GM15510 (cell line): ENCODE results near the gene PRDM11.

Experiments used
- POLR2A ChIP-seq: IDR thresholded peaks from 3 replicates; pipeline ENCODE4 v1.6.1; 2011; ENCODE audit warnings: borderline replicate concordance; ENCODE audit not compliant: insufficient read length; ENCODE audit errors: extremely low read depth

PRDM11 gene

GRCh38 chr11:45184640-45185039 is 38.2 kb downstream of the PRDM11 start:
- TF ChIP-seq POLR2A: no peak

- TF ChIP-seq POLR2A: no peak
These were observed 38.8 kb downstream of the PRDM11 start for GRCh38 chr11:45185228-45185729.

- no peak for TF ChIP-seq POLR2A
These were observed 40.9 kb downstream of the PRDM11 start for GRCh38 chr11:45187375-45187774.

- no peak for TF ChIP-seq POLR2A
These were observed 41.7 kb downstream of the PRDM11 start for GRCh38 chr11:45188127-45188526.

- TF ChIP-seq POLR2A: no peak
These were observed 42.8 kb downstream of the PRDM11 start for GRCh38 chr11:45189230-45189629.

- no peak for TF ChIP-seq POLR2A
These were observed 47.3 kb downstream of the PRDM11 start for GRCh38 chr11:45193695-45194094.

GRCh38 chr11:45204761-45205160 is 58.3 kb downstream of the PRDM11 start:
- no peak for TF ChIP-seq POLR2A

GRCh38 chr11:45205978-45206377 is 59.5 kb downstream of the PRDM11 start:
- TF ChIP-seq POLR2A: no peak

GRCh38 chr11:45208135-45208534 is 61.7 kb downstream of the PRDM11 start:
- no peak for TF ChIP-seq POLR2A

GRCh38 chr11:45209000-45209879 is 62.8 kb downstream of the PRDM11 start:
- TF ChIP-seq POLR2A: no peak

GRCh38 chr11:45209891-45210699 is 63.7 kb downstream of the PRDM11 start:
- no peak for TF ChIP-seq POLR2A

- no peak for TF ChIP-seq POLR2A
These were observed 64.4 kb downstream of the PRDM11 start for GRCh38 chr11:45210846-45211245.

- no peak for TF ChIP-seq POLR2A
These were observed 65.3 kb downstream of the PRDM11 start for GRCh38 chr11:45211732-45212131.

- TF ChIP-seq POLR2A: no peak
These were observed 66.3 kb downstream of the PRDM11 start for GRCh38 chr11:45212566-45213315.

GRCh38 chr11:45213316-45213665 is 66.9 kb downstream of the PRDM11 start:
- TF ChIP-seq POLR2A: no peak

GRCh38 chr11:45213717-45214116 is 67.3 kb downstream of the PRDM11 start:
- no peak for TF ChIP-seq POLR2A
